GM19035 (cell line): ENCODE data around the gene MEX3C.

Source experiments
- ATAC-seq: cut with Tn5 transposase; IDR thresholded peaks from one replicate; pipeline ENCODE4 v1.9.1; 2021; ENCODE audit not compliant: unreplicated experiment

Gene MEX3C

GRCh38 chr18:51154431-51155063, 42.9 kb downstream of the MEX3C start:
- no peak for ATAC-seq

- ATAC-seq: peak; percentile 70
Measured at GRCh38 chr18:51153659-51154371, 43.7 kb downstream of the MEX3C start.

DNA sequence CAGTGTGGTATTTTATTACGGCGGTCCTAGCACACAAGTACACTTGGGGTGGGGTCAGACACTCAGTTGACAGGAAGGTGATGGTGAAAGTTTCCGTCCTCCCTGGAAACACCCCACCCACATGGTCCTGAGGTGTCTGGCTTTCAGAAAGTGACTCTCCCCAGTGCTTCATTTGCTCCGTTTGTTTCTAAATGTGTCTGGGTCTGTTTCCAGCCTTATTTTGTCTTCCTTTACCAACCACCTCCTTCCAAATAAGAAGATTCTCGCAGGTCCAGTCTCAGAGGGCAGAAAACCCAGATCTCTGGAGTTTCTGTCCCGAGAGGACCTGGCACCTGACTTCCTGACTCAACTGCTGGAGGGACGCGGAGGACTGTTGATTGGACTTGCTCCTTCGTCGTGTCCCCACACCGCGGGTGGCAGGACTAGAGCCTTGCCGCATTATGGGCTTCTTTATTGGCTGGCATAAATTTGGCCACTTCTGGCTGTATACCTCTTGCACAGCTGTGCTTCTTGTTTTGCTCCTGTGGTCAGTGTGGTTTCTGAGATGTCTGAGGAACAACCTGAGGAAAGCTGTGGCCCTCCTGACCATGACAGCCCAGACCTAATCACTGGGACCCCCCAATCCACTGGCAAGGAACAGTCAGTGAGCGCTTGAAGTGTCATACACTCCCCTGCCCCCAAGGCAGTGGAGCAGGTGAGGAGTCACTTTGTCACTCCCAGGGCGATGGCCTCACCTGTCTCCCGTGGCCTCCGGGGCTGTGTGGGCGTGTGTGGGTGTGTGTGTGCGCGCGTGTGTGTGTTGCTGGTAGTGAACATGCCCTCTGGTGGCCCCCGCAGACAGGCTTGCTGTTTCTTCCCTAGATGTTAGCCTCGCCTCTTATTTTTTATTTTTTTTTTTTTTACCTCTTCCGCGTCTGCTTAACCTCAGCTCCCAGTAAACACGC, 45.6 kb downstream of the MEX3C start:
- peak; percentile 33 for ATAC-seq

- no peak for ATAC-seq
Measured at GRCh38 chr18:51151185-51151567, 46.3 kb downstream of the MEX3C start.

DNA sequence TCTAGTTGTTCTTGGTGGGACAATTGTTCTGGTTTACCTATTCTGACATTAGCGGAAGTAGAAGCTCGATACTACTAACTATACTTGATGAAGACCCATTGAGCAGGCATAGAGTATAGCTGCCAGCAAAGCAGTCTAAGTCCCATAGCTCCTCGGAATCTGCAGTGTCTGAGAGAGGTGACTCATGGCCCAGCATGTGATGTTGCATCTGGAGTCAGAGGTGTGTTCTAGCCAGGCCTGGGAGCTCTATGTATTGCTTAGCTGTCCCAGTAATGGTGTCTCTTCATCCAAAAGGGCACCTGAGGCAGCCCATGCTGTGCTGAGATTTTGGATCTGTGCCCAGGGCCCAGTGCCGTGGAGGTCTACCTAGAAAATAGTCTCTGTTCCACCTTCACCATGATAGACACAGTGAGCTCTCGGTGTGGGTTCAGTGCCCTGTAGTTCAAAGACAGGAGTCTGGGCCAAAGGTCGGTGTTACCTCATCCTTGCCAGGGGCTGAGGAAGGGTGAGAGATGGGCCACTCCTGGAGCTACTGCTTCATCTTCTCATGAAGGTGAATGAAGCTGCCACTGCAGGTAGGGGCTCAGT, 47.3 kb downstream of the MEX3C start:
- ATAC-seq: no peak

- ATAC-seq: no peak
Measured at GRCh38 chr18:51149670-51150069, 47.8 kb downstream of the MEX3C start.

- ATAC-seq: no peak
Measured at GRCh38 chr18:51146909-51147308, 50.6 kb downstream of the MEX3C start.

DNA sequence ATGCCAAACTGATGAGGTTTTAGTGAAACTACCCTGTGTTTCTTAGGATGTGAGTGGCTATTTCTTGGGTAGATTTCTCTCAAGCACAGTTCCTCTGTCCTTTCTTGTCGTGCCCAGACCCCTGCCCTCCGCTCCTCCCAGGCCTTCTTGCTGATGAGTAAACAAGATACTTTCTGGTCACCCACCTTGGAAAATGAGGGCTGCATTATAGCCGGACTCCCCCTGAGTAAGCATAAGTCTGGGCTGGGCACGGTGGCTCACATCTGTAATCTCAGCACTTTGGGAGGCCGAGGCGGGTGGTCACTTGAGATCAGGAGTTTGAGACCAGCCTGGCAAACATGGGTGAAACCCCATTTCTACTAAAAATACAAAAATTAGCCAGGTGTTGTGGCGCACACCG, 58.5 kb downstream of the MEX3C start:
- ATAC-seq: no peak

GRCh38 chr18:51137891-51138290, 59.6 kb downstream of the MEX3C start:
- ATAC-seq: no peak

DNA sequence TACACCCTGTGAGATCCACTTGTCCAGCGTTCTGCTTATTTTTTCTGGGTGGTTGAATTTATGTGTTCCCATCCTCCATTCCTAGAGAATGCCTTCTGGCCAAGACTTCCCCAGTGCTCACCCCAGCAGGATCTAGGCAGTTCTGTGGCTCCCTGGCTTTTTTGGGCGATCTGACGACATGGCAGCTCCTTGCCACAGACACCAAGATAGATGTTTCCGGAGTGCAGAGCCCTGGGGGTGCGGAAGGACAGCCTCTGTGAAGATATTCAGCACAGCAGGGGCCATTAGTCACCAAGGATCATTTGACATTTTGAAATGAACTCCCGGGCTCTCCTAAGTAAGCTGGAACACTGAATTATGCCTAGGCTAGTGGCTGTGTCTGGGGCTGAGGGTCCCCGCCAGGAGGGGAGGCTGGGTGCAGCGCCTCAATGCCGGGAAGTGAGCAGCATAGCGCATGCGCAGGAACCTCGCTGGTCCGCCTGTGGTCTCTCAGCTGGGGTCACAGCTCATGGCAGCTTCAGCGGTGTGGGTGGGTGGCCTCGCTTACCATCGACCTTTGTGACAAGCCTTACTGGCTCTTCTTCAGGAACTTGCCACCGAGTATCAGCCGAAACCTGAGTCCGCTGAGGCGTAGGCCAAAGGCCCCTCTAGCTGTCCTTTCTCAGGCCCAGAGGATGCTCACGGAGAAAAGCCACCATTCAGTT, 60.3 kb downstream of the MEX3C start:
- ATAC-seq: no peak

- no peak for ATAC-seq
Measured at GRCh38 chr18:51135795-51136194, 61.7 kb downstream of the MEX3C start.

DNA sequence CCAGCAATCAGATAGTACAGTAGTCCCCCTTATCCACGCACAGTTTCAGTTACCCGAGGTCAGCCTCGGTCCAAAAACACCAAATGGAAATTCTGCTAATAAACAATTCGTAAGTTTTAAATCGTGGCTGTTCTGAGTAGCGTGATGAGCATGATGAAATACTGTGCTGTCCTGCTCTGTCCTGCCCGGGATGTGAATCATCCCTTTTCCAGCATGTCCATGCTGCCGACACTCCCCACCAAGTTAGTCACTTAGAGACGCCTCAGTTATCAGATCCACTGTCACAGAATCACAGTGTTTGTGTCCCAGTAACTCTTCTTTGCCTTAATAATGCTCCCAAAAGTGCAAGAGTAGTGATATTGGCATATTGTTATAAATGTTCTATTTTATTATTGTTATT, 62.1 kb downstream of the MEX3C start:
- ATAC-seq: no peak

DNA sequence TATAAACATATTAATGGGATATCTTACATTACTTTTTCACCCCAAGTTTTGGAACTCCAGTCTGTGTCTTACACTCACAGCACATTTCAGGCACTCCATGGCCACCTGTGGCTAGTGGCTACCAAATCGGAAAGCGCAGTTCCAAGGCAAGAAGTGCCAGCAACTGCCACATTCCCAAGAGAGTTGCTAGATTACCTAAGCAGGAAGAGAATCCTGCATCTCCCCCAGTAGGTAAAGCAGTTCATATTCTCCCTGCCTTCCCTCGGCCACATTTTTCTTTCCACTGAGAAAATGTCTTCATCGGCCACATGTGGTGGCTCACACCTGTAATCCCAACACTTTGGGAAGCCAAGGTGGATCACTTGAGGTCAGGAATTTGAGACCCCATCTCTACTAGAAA, 62.8 kb downstream of the MEX3C start:
- no peak for ATAC-seq

GRCh38 chr18:51133580-51134160, 63.8 kb downstream of the MEX3C start:
- ATAC-seq: no peak

DNA sequence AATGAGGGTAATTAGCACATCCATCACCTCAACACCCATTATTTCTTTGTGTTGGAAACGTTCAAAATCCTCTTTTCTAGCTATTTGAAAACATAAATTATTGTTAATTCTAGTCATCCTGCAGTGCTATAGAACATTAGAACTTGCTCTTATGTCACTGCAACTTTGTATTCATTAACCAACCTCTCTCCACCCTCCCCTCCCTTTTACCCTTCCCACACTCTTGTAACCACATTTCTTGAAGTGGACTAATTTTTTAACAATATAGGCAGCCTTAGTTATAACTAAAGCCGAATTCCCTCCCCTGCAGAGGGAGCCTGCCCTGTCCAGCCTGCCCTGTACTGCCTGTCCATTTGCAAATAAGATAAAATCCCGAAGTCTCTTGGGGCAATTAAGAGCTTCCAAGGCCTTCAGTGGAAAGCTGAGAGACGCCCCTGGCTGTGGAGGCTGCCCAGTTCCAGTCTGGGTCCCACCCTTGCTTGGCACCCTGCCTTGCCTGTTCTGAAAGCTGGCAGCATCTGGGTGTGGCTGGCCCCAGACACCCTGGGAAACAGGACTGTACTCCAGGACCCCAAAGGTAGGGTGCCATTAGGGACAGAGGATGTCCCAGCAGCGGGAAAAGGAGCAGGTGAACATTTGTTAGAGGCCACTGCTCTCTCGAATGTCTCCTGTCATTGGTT, 65.1 kb downstream of the MEX3C start:
- ATAC-seq: no peak

DNA sequence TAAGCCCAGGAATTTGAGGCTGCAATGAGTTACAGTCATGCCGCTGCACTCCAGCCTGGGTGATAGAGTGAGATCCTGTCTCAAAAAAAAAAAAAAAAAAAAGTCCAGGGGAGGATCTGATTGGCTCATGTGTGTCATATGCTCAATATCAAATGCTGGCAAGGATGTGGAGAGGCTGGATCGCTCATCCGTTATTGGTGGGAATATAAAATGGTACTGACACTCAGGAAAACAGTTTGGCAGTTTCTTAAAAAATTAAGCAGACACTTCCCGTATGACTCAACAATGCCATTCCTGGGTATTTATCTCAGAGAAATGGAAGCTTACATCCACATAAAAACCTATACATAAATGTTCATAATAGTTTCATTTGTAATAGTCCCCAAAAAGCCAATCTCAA, 68.9 kb downstream of the MEX3C start:
- no peak for ATAC-seq

GRCh38 chr18:51127664-51128063, 69.8 kb downstream of the MEX3C start:
- ATAC-seq: no peak

DNA sequence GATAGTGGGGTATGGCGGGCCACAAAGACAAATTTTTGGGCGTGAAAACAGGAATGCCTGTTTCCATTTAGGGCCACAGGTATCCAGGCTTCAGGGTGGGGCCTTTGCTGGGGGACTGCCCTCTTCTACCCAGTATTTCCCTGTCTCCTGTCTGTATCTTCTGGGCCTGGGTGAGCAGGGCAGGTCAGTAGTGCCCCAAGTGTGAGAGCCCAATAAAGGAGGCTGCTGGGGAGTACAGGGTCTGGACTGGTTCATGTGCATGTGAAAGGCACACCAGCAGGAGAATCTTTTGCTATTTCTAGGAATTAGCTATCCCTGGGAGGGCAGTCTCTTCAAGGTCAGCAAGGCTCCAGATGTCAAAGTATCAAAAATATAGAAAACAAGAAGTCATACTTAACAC, 71.5 kb downstream of the MEX3C start:
- ATAC-seq: no peak
